ENCODE measurements around the gene TEFM.

DNA sequence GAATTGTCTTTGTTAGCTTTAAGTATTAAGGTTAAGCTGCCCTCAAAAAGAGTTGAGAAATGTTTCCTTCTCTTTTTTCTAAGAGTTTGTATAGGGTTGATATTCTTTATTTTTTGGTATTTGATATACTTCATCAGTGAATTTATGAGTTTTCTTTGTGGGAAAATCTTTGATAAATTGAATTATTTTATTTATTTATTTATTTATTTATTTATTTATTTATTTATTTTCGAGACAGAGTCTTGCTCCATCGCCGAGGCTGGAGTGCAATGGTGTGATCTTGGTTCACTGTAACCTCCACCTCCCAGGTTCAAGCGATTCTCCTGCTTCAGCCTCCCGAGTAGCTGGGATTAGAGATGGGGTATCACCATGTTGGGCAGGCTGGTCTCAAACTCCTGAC is 19.9 kb downstream of the TEFM start:
- TF ChIP-seq, protein P1, sequence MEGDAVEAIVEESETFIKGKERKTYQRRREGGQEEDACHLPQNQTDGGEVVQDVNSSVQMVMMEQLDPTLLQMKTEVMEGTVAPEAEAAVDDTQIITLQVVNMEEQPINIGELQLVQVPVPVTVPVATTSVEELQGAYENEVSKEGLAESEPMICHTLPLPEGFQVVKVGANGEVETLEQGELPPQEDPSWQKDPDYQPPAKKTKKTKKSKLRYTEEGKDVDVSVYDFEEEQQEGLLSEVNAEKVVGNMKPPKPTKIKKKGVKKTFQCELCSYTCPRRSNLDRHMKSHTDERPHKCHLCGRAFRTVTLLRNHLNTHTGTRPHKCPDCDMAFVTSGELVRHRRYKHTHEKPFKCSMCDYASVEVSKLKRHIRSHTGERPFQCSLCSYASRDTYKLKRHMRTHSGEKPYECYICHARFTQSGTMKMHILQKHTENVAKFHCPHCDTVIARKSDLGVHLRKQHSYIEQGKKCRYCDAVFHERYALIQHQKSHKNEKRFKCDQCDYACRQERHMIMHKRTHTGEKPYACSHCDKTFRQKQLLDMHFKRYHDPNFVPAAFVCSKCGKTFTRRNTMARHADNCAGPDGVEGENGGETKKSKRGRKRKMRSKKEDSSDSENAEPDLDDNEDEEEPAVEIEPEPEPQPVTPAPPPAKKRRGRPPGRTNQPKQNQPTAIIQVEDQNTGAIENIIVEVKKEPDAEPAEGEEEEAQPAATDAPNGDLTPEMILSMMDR (conservative IDR thresholded peaks at IDR 0.05; ENCODE audit: low read length) = no peak
- no peak for TF ChIP-seq EZH2phosphoT487 (IDR thresholded peaks at IDR 0.05; ENCODE audit: borderline replicate concordance, low read depth, low read length)
